Bronchial epithelial cell (primary cell): Measurements from ENCODE around the gene HEATR1. TPM values are rescaled to one million over a fixed set of nuclear protein-coding genes. Genes with fewer than 3 reads are reported as not detected.

Experiments
- DNase-seq: peaks from one replicate; pipeline ENCODE4 v3.0.0-alpha.2; 2010; ENCODE audit warnings: low read depth
- FAIRE-seq: peaks from 2 replicates; lab custom pipeline; 2011; peaks lifted over from hg19 to GRCh38; lab: Jason Lieb, UNC
- H3K27me3 ChIP-seq: 2 replicates; pipeline ENCODE4 v1.5.1; 2011; ENCODE audit warnings: low read length; ENCODE audit not compliant: control insufficient read depth, insufficient read depth
- H3K36me3 ChIP-seq: 2 replicates; pipeline ENCODE4 v1.5.1; 2011; ENCODE audit warnings: low read length; ENCODE audit not compliant: control insufficient read depth, insufficient read depth
- H3K4me3 ChIP-seq: 2 replicates; pipeline ENCODE4 v1.5.1; 2011; ENCODE audit warnings: mild to moderate bottlenecking, low read depth, low read length, control low read depth
- total RNA-seq: library from RNA; depleted of rRNA; stranded (reverse); fragments of >200 nt; gene quantifications from 2 replicates; pipeline ENCODE4 v1.2.1, GENCODE V29; 2014
- TF ChIP-seq, protein P1 (sequence below): IDR thresholded peaks from 2 replicates; pipeline ENCODE4 v1.5.1; 2011; ENCODE audit warnings: mild to moderate bottlenecking, moderate library complexity, low read length, control low read depth, inconsistent platforms; ENCODE audit not compliant: insufficient read depth, severe bottlenecking

HEATR1 gene
- total RNA-seq, 1 donor from 2014 or later: 37.4 TPM

DNA sequence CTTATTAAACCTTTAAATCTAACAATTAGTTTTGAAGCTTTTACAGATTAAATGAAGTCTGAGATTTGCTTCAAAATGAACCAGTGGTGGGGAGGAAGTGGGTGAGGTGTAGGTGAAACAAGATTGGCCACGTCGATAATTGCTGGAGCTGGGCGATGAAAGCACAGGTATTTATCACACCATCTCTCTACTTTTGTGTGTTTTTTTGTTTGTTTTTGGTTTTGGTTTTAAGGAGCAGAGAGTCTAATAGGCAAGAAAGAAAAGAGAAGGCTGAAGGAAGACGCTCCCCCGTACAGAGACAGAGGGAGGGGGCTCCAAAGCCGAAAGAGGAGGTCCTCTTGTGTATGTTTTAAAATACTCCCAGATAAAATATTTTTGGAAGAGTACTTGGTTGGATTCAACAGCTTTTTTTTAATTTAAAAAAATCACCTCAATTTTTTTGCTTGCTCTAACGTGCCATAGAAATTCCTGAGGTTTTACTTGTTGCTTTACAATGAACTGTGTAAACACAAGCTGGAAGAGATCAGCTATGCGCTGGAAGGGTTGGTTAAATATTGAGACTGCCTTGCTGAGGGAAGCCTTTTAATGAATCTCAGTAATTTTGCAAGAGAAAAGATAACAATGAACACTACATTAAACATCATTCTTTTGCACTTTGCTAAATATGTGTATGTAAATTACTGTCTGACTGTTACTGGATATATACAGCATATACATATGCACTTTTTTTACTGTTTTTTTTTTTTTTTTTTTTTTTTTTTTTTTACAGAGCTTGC lies 87.2 kb downstream of the HEATR1 start:
- TF ChIP-seq, protein P1, sequence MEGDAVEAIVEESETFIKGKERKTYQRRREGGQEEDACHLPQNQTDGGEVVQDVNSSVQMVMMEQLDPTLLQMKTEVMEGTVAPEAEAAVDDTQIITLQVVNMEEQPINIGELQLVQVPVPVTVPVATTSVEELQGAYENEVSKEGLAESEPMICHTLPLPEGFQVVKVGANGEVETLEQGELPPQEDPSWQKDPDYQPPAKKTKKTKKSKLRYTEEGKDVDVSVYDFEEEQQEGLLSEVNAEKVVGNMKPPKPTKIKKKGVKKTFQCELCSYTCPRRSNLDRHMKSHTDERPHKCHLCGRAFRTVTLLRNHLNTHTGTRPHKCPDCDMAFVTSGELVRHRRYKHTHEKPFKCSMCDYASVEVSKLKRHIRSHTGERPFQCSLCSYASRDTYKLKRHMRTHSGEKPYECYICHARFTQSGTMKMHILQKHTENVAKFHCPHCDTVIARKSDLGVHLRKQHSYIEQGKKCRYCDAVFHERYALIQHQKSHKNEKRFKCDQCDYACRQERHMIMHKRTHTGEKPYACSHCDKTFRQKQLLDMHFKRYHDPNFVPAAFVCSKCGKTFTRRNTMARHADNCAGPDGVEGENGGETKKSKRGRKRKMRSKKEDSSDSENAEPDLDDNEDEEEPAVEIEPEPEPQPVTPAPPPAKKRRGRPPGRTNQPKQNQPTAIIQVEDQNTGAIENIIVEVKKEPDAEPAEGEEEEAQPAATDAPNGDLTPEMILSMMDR: no peak
- Histone ChIP-seq H3K36me3 (no peaks in the 10 kb centered on the region), H3K4me3 (no peak overlapping the region), H3K27me3 (no peaks in the 10 kb centered on the region)
- FAIRE-seq (no peak), DNase-seq (peak; percentile 96)

DNA sequence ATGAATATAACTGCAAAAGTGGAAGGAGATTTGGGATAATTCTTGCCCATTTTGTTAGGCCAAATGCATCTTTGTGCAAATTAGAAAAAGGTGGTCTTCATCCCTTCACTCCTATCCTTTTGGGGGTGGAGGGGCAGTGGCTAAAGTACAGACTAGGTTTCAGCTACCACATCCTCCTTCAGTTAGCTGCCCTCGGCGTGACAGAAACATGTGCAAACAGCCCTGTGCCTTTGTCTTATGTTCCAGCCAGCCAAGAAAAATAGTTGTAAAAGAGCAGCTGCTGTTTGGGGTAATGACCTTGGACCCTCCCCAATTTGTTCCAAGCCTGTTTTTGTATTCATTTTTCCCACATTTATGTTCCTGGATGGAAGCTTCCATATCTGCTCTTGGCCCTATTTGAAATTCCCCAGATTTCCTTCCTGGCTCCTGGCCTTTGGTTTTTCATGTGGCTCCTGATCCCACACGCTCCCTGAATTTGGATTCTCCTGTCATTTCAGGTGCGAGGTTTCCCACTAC lies 88.8 kb downstream of the HEATR1 start:
- DNase-seq (no peak), FAIRE-seq (no peak)
- no peak overlapping the region for H3K4me3 ChIP-seq
- no peaks in the 10 kb centered on the region for H3K36me3 ChIP-seq
- no peaks in the 10 kb centered on the region for H3K27me3 ChIP-seq
- TF ChIP-seq, protein P1: no peak

DNA sequence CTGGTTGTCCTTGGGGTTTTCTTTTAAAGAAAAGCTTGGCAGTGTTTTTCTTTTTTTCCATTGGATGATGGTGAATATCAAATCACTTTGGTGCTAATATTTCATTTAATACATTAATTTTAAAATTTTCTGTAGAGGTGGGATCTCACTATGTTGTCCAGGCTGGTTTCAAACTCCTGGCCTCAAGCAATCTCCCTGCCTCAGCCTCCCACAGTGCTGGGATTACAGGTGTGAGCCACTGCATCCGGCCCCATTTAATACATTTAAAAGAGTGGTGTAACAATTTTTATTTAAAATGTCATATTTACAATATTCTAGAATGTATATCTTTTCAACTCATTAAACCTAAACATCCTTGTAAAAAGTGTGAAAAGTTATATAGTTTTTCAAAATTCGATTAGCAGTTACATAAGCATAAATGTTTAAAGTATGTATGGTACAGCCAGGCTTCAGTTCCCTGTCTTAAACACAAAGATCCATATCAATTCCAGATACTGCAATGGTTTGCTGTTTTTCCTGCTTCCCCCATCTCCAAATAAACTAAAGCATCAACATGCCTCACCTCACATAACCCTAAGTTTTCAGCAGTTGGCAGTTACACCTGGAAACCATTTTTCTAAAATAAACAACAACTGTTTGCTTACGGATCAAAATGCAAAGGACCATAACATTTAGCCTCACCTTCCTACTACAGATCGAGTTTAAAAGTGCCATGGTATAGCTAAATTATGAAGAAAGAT lies 89.4 kb downstream of the HEATR1 start:
- H3K4me3 ChIP-seq: no peak overlapping the region
- H3K36me3 ChIP-seq: no peaks in the 10 kb centered on the region
- DNase-seq (no peak), FAIRE-seq (no peak)
- TF ChIP-seq, protein P1: no peak
- no peaks in the 10 kb centered on the region for H3K27me3 ChIP-seq

DNA sequence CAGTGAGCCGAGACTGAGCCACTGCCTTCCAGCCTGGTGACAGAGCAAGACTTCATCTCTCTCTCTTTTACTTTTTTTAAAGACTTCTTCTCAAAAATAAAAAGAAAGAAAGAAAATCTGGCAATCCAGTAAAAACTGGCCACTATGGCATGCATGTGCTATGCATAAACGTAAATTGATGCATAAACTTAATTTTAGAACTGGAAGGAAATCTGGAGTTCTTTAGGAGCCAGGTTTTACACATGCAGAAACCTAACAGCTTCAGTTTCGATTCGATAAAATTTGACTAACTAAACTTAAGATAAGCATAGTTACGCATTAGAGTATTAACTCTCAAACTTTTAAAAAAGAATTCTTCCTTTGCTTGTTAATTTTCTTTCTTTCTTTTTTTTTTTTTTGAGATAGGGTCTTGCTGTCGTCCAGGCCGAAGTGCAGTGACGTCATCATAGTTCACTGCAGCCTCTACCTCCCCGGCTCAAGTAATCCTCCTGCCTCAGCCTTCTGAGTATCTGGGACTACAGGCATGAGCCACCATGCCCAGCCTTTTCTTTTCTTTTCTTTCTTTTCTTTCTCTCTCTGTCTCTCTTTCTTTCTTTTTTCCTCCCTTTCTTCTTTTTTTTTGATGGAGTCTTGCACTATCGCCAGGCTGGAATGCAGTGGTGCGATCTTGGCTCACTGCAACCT lies 92.4 kb downstream of the HEATR1 start:
- DNase-seq (no peak), FAIRE-seq (no peak)
- TF ChIP-seq, protein P1: no peak
- no peak overlapping the region for H3K4me3 ChIP-seq
- no peaks in the 10 kb centered on the region for H3K27me3 ChIP-seq
- no peaks in the 10 kb centered on the region for H3K36me3 ChIP-seq

DNA sequence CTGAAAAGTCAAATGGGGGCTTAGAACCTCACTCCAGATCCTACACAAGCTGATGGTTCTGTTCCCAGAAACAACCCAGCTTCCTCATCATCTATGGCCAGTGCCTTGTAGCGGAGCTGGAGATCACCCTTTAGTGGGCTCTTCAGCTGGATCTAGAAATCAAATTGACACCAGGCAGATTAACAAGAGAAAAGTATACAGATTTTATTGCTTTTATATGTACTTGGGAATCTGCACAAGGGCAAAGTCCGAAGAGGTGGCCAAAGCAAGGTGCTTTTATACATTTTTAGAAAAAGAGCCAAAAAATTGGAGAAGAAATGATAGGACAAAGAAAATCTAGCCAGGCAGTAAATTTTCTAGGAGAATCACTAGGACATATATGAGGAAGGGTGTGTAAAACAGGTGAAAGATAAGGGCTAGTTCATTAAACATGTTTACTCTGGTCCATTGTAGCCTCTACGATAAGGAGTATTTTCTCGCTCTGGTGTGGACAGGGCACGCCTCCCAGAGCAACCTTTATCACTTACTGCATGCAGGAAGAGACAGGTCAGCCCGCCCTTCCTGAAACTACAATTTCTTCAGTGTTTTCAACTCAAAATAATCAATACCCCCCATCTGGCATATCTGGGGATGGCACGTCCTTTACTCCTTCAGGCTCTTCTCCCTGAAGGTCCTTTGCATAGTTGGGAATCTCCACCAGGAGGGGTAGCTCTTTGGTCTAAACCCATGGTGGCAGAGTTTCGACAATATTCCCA lies 94.5 kb downstream of the HEATR1 start:
- H3K4me3 ChIP-seq: no peak overlapping the region
- DNase-seq (no peak), FAIRE-seq (no peak)
- no peaks in the 10 kb centered on the region for H3K36me3 ChIP-seq
- H3K27me3 ChIP-seq: no peaks in the 10 kb centered on the region
- TF ChIP-seq, protein P1: no peak
